HEK293 (cell line): ENCODE data around the gene GPR141.

ENCODE experiments used
- CTCF ChIA-PET: fragments of 350-600 bp; formaldehyde crosslinking; extraction: SDS; loops from one replicate; lab custom pipeline; 2021; ENCODE audit warnings: antibody characterized with exemption; lab: Yijun Ruan, JAX
- POLR2A ChIA-PET: fragments of 300-600 bp; formaldehyde crosslinking; extraction: SDS; loops from one replicate; lab custom pipeline; 2020; ENCODE audit warnings: antibody characterized with exemption, inconsistent platforms; lab: Yijun Ruan, JAX
- H3K27ac ChIP-seq: fragments of 200-500 bp; sonication (Bioruptor generic); 2 replicates; pipeline ENCODE4 v1.5.1; 2014; ENCODE audit warnings: low read depth, low read length, control low read depth, inconsistent platforms; ENCODE audit errors: extremely low read depth
- H3K36me3 ChIP-seq, 2 experiments: fragments of 200-500 bp in 1 of 2; sonication (Bioruptor generic) in 1 of 2; 1 replicate in 1 of 2; 2 replicates in 1 of 2; pipeline ENCODE4 v1.5.1; 2014 to 2017; ENCODE audit warnings: inconsistent platforms in 2 of 2, low read length in 2 of 2; ENCODE audit not compliant: control insufficient read depth in 2 of 2, insufficient read depth in 1 of 2
- H3K4me1 ChIP-seq: fragments of 200-500 bp; sonication (Bioruptor generic); 2 replicates; pipeline ENCODE4 v1.5.1; 2014; ENCODE audit warnings: mild to moderate bottlenecking, low read length, inconsistent platforms; ENCODE audit not compliant: control insufficient read depth, insufficient read depth
- H3K4me3 ChIP-seq: 2 replicates; pipeline ENCODE4 v1.5.1; 2011; ENCODE audit warnings: low read depth, mild to moderate bottlenecking, control low read depth, low read length, moderate library complexity
- H3K9me3 ChIP-seq: fragments of 200-500 bp; sonication (Bioruptor generic); 2 replicates; pipeline ENCODE4 v1.5.1; 2014; ENCODE audit warnings: low read depth, low read length, inconsistent platforms; ENCODE audit not compliant: control insufficient read depth, insufficient read depth
- EGR2 ChIP-seq: fragments of 450-650 bp; formaldehyde crosslinking; IDR thresholded peaks from 2 replicates; pipeline ENCODE4 v1.5.1; 2016; ENCODE audit warnings: low read depth, missing biosample characterization, missing genetic modification characterization
- GFI1B ChIP-seq: fragments of 450-650 bp; formaldehyde crosslinking; IDR thresholded peaks from 2 replicates; pipeline ENCODE4 v1.5.1; 2016; ENCODE audit warnings: missing biosample characterization, missing genetic modification characterization
- INSM2 ChIP-seq: fragments of 450-650 bp; formaldehyde crosslinking; IDR thresholded peaks from 2 replicates; pipeline ENCODE4 v1.5.1; 2016; ENCODE audit warnings: missing biosample characterization, missing genetic modification characterization
- SETDB1 ChIP-seq: IDR thresholded peaks from one replicate; pipeline ENCODE4 v1.6.1; 2017; ENCODE audit warnings: mild to moderate bottlenecking, low read length, moderate library complexity, mixed read lengths; ENCODE audit not compliant: insufficient read length
- ZBTB11 ChIP-seq: fragments of 450-650 bp; formaldehyde crosslinking; conservative IDR thresholded peaks from 2 replicates; pipeline ENCODE4 v1.5.1; 2016; ENCODE audit warnings: low read depth, missing biosample characterization, missing genetic modification characterization
- ZBTB49 ChIP-seq: fragments of 450-650 bp; formaldehyde crosslinking; IDR thresholded peaks from 2 replicates; pipeline ENCODE4 v1.5.1; 2016; ENCODE audit warnings: missing biosample characterization, missing genetic modification characterization, low read depth
- ZFP41 ChIP-seq: fragments of 450-650 bp; formaldehyde crosslinking; IDR thresholded peaks from 2 replicates; pipeline ENCODE4 v1.5.1; 2016; ENCODE audit warnings: missing biosample characterization, missing genetic modification characterization, borderline replicate concordance
- ZNF10 ChIP-seq: fragments of 450-650 bp; formaldehyde crosslinking; IDR thresholded peaks from 2 replicates; pipeline ENCODE4 v1.5.1; 2017; ENCODE audit warnings: missing biosample characterization, missing genetic modification characterization
- ZNF138 ChIP-seq: fragments of 450-650 bp; formaldehyde crosslinking; IDR thresholded peaks from 2 replicates; pipeline ENCODE4 v1.5.1; 2016; ENCODE audit warnings: missing biosample characterization, missing genetic modification characterization, borderline replicate concordance
- ZNF146 ChIP-seq: fragments of 450-650 bp; formaldehyde crosslinking; IDR thresholded peaks from 2 replicates; pipeline ENCODE4 v1.5.1; 2016; ENCODE audit warnings: missing biosample characterization, missing genetic modification characterization
- ZNF169 ChIP-seq: fragments of 450-650 bp; formaldehyde crosslinking; IDR thresholded peaks from 2 replicates; pipeline ENCODE4 v1.5.1; 2016; ENCODE audit warnings: missing biosample characterization, missing genetic modification characterization
- ZNF174 ChIP-seq: fragments of 450-650 bp; formaldehyde crosslinking; IDR thresholded peaks from 2 replicates; pipeline ENCODE4 v1.5.0; 2017; ENCODE audit warnings: missing biosample characterization, mild to moderate bottlenecking, missing genetic modification characterization
- ZNF19 ChIP-seq: fragments of 450-650 bp; formaldehyde crosslinking; IDR thresholded peaks from 2 replicates; pipeline ENCODE4; 2016; ENCODE audit warnings: missing biosample characterization, missing genetic modification characterization, low read depth
- ZNF23 ChIP-seq: fragments of 450-650 bp; formaldehyde crosslinking; IDR thresholded peaks from 2 replicates; pipeline ENCODE4 v1.5.1; 2016; ENCODE audit warnings: missing biosample characterization, missing genetic modification characterization, borderline replicate concordance
- ZNF274 ChIP-seq, 2 experiments: fragments of 200-500 bp in 1 of 2; fragments of 450-650 bp in 1 of 2; sonication (Bioruptor generic) in 1 of 2; formaldehyde crosslinking in 1 of 2; IDR thresholded peaks; 2 replicates each; pipeline versions ENCODE4 v1.5.1 to v1.6.1; 2014 to 2016; ENCODE audit warnings: borderline replicate concordance in 1 of 2, inconsistent platforms in 1 of 2, low read length in 1 of 2, missing biosample characterization in 1 of 2, missing genetic modification characterization in 1 of 2
- ZNF280D ChIP-seq: fragments of 450-650 bp; formaldehyde crosslinking; IDR thresholded peaks from 2 replicates; pipeline ENCODE4 v1.5.1; 2016; ENCODE audit warnings: missing biosample characterization, missing genetic modification characterization
- ZNF394 ChIP-seq: fragments of 450-650 bp; formaldehyde crosslinking; IDR thresholded peaks from 2 replicates; pipeline ENCODE4 v1.5.1; 2016; ENCODE audit warnings: missing biosample characterization, missing genetic modification characterization, mild to moderate bottlenecking, moderate library complexity, borderline replicate concordance
- ZNF510 ChIP-seq: fragments of 450-650 bp; formaldehyde crosslinking; IDR thresholded peaks from 2 replicates; pipeline ENCODE4 v1.5.1; 2018; ENCODE audit warnings: mild to moderate bottlenecking, missing genetic modification characterization, missing biosample characterization; ENCODE audit not compliant: insufficient replicate concordance
- ZNF660 ChIP-seq: fragments of 450-650 bp; IDR thresholded peaks from 2 replicates; pipeline ENCODE4 v1.5.1; 2018; ENCODE audit warnings: missing biosample characterization, mild to moderate bottlenecking, missing genetic modification characterization
- ZSCAN18 ChIP-seq: fragments of 450-650 bp; formaldehyde crosslinking; IDR thresholded peaks from 2 replicates; pipeline ENCODE4 v1.5.1; 2016; ENCODE audit warnings: missing biosample characterization, missing genetic modification characterization

The GPR141 gene

GRCh38 chr7:37666026-37666799 lies 17.4 kb upstream of the GPR141 start:
- no peaks in the 10 kb centered on the region for H3K4me1 ChIP-seq
- TF ChIP-seq ZNF19 (tag by site-specific recombination) = no peak
- TF ChIP-seq ZNF23 (tag by site-specific recombination) = no peak
- no peak for TF ChIP-seq ZBTB49 (tag by site-specific recombination)
- no peak for TF ChIP-seq GFI1B (tag by site-specific recombination)
- no peak for TF ChIP-seq INSM2
- TF ChIP-seq ZNF174 (tag by site-specific recombination) = no peak
- TF ChIP-seq ZNF660 = no peak
- TF ChIP-seq ZNF146 (tag by site-specific recombination) = no peak
- no peak for TF ChIP-seq SETDB1
- no peak for TF ChIP-seq ZNF510 (tag by site-specific recombination)
- TF ChIP-seq, all 188 proteins: peak for 0
- Histone ChIP-seq H3K27ac (no peak overlapping the region), H3K36me3 (no peaks in the 10 kb centered on the region), H3K4me3 (no peak overlapping the region), H3K9me3 (no peaks in the 10 kb centered on the region)
- POLR2A ChIA-PET = no interaction called here
- CTCF ChIA-PET = no interaction called here

- Histone ChIP-seq H3K36me3 (no peaks in the 10 kb centered on the region), H3K4me3 (no peak overlapping the region), H3K9me3 (no peaks in the 10 kb centered on the region), H3K27ac (no peak overlapping the region), H3K4me1 (no peaks in the 10 kb centered on the region)
- CTCF ChIA-PET = interaction anchor here (0.6 kb wide), 1 partner anchor 26 kb away, joined by 3 read pairs; no protein-coding TSS in a partner anchor
- POLR2A ChIA-PET = no interaction called here
- TF ChIP-seq ZFP41 (tag by site-specific recombination) (no peak), ZNF280D (tag by site-specific recombination) (no peak), ZNF138 (tag by site-specific recombination) (no peak), ZBTB11 (tag by site-specific recombination) (no peak), ZNF169 (tag by site-specific recombination) (no peak), ZNF274 (IDR thresholded peaks at IDR 0.05; ENCODE audit: low read length) (no peak), ZNF274 (tag by site-specific recombination; IDR thresholded peaks at IDR 0.05; ENCODE audit: borderline replicate concordance) (no peak), EGR2 (no peak), ZSCAN18 (tag by site-specific recombination) (no peak), ZNF10 (no peak), ZNF394 (no peak)
Observed at GRCh38 chr7:37669818-37670217, 13.7 kb upstream of the GPR141 start.
